ENCODE measurements around the gene GAPDHS. TPM values are rescaled to one million over a fixed set of nuclear protein-coding genes. Genes with fewer than 3 reads are reported as not detected.

The GAPDHS gene
- polyA plus RNA-seq (2012; ENCODE audit: missing spikeins), result not detected

DNA sequence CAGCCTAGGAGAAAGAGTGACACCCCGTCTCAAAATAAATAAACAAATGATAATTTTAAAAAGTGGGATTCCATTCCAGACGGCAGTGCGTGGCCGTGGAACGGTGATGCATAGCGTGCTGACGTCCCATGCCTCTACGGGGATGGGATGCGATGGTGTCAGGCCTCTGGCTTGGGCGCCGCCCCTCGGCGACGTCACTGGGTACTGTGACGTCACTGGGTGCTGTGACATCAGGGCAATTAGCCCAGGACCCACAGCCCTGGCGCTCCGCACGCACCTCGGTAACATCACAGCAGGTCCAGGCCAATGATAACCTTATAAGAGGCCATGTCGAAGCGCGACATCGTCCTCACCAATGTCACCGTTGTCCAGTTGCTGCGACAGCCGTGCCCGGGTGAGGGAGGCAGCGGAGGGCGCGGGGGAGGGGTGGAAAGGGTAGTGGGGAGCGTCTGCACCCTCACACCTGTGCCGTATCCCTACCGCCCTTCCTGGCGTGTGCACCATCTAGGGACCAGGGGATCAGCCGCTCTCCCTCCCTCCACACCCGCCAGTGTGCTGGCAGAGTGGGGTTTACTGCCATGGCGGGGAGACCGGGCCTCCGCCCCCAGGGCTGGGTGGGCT is at the start of gene GAPDHS:
GAPDHS (plus strand) TSS at position 256 of the 621 bp plus-strand sequence; CDS start at position 328, 72 bp downstream.
- no peak for DNase-seq (ENCODE audit: insufficient read length)
- TF ChIP-seq TAF1 (IDR thresholded peaks at IDR 0.05; ENCODE audit: borderline replicate concordance, low read depth, low read length) (no peak), POLR2AphosphoS5 (IDR thresholded peaks at IDR 0.05; ENCODE audit: low read depth, low read length) (no peak), POLR2A (IDR thresholded peaks at IDR 0.05; ENCODE audit: low read depth, low read length) (no peak)
- FAIRE-seq, result no peak

DNA sequence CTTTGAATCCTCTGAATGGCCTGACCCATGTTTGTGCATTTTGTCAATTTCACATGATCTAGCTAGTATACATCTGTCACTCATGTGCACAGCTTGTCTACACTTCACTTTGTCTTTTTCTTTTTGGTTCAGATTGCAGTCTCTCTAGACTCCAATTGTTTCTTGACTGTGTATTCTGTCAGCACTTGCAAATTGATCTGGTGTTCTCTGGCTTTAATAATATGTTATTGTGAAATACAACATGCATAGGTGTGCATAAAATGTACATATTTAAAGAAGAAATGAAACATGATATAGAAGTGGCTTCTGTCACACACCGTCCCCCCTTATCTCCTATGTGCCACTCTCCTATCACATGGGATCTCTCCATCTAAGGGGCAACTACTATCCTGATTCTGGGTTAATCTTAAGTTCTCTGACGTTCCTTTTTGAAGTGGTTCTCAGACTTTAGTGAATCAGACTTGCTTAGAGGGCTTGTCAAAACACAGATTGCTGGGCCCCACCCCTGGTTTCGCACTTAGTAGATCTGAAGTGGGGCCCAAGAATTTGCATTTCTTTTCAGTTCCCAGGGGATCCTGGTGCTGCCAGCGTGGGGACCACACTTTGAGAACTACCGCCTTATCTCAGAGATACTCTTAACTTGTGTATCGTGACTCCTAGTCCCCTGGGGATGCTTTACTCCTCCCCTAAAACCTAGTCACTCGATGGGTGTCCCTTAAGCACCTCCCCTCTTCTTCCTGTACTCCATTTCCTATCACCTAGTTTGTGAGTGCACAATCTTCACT is 48.8 kb upstream of the GAPDHS start:
- FAIRE-seq (peak; percentile 96), DNase-seq (ENCODE audit: insufficient read length) (peak; percentile 58)
- TF ChIP-seq POLR2A (IDR thresholded peaks at IDR 0.05; ENCODE audit: low read depth, low read length) (no peak), POLR2AphosphoS5 (IDR thresholded peaks at IDR 0.05; ENCODE audit: low read depth, low read length) (0 out of 2 replicates have a peak, but pooled peaks have one; percentile 44)

DNA sequence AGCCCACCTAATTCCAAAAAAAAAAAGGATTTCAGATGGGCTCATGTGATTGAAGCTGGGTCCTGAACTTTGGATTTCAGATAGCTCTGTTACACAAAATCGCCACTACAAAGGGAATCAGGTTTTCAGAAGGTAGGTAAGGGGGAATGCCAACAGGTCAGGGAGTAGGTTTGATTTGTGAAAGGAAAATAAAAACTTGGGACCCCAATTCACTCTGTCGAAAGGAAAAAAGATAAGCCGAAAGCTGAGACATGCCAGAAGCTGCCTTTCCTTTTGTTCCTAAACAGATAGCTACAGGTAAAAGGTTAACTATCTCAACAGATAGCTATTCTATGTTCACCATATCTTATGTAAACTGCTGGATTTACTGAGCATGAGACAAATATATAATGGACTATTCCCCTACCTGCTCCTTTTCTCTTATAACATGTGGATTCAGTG is 47.0 kb upstream of the GAPDHS start:
- no peak for FAIRE-seq
- DNase-seq (ENCODE audit: insufficient read length), result no peak
- TF ChIP-seq POLR2AphosphoS5 (IDR thresholded peaks at IDR 0.05; ENCODE audit: low read depth, low read length) (no peak), POLR2A (IDR thresholded peaks at IDR 0.05; ENCODE audit: low read depth, low read length) (no peak), TAF1 (IDR thresholded peaks at IDR 0.05; ENCODE audit: borderline replicate concordance, low read depth, low read length) (no peak)

DNA sequence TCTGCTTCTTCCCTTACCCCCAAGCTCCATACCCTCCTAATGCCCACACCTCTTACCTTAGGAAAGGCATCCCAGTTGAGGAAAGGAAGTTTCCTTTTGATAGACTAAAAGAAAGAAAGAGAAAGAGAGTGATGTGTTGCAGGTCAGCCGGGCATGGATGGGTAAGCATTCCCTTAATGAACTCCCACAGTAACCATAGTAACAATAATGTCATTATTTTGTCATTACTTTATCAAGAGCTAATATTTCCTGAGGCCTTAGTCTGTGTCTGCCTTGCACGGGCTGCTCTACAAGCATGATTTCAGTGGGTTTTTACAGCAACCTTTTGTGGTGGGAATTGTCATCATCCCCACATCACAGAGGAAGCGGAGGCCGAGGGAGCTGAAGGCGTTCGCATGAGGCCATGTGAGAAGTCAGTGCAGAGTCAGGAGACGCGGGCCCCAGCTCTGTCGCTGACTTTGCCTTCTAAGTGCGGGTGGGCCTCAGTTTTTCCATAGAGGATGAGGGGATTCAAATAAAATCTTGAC is 45.5 kb upstream of the GAPDHS start:
- FAIRE-seq, result no peak
- no peak for TF ChIP-seq POLR2A (IDR thresholded peaks at IDR 0.05; ENCODE audit: low read depth, low read length)
- no peak for TF ChIP-seq POLR2AphosphoS5 (IDR thresholded peaks at IDR 0.05; ENCODE audit: low read depth, low read length)
- no peak for TF ChIP-seq TAF1 (IDR thresholded peaks at IDR 0.05; ENCODE audit: borderline replicate concordance, low read depth, low read length)
- no peak for DNase-seq (ENCODE audit: insufficient read length)

DNA sequence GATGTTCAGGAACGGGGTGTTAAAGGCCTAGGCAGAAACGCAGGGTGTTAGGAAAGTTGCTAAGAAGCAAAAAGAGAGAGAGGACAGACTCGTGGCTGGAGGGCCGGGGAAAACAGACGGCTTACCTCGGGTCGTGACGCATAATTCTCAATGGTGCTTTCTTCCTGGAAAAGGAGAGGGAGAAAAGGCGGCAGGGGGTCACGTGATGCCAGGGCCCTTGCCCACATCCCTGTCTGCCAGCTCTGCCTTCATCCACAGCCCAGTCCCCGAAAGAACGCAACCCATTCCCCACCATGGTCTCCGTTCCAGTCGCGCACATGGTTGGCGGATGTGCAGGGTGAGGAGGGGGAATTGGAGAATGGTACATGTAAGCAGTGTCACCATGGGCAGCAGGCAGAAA is 44.6 kb upstream of the GAPDHS start:
- TF ChIP-seq TAF1 (IDR thresholded peaks at IDR 0.05; ENCODE audit: borderline replicate concordance, low read depth, low read length) (no peak), POLR2A (IDR thresholded peaks at IDR 0.05; ENCODE audit: low read depth, low read length) (no peak), POLR2AphosphoS5 (IDR thresholded peaks at IDR 0.05; ENCODE audit: low read depth, low read length) (no peak)
- DNase-seq (ENCODE audit: insufficient read length), result no peak
- no peak for FAIRE-seq

DNA sequence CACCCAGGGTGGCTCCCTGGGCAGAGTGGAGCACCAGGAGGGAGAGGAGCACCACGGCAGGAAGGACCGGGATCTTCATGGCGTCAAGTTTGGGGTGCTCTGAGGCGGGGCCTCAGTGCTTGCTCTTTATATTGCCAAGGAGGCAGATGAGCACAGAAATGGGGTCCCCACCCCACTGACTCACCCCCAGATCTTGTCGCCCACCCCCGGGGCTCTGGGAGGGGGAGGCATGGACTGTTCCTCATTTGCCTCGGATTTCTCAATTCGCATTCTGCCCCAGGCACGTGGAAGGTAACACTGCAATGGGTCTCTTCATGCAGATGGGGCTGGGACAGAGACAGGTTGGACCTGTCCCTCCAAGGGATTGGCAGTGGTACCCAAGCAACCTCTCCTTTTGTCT is 42.9 kb upstream of the GAPDHS start, which contains the start of gene KRTDAP:
KRTDAP (minus strand) TSS at position 101 of the 400 bp plus-strand sequence; CDS start at position 79, 22 bp downstream.
- DNase-seq (ENCODE audit: insufficient read length), result no peak
- TF ChIP-seq POLR2AphosphoS5 (IDR thresholded peaks at IDR 0.05; ENCODE audit: low read depth, low read length) (no peak), POLR2A (IDR thresholded peaks at IDR 0.05; ENCODE audit: low read depth, low read length) (no peak), TAF1 (IDR thresholded peaks at IDR 0.05; ENCODE audit: borderline replicate concordance, low read depth, low read length) (no peak)
- no peak for FAIRE-seq

DNA sequence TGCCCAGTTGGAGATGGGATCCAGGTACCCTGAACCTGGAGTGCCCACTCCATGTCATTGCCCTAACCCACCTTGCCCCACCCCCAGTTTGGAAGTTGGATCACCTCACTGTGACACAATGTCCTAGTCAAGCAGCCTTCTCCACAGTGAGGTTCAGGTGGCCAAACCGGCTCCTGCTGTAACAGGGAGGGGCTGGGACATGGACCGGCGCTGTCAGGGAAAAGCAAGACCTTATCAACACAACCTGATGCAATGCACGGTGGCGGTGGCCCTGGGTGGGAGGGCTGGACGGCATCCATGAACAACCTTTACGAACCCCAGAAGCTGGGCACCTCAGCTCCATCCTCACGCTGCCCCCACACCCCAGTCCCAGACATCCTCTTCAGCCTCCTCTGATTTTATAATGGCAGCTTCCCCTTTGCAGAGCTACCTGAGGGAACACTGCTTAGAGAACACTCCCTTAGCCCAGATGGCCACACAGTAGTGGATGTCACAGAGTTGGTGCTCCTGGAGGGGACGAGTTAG is 41.4 kb upstream of the GAPDHS start:
- no peak for FAIRE-seq
- TF ChIP-seq TAF1 (IDR thresholded peaks at IDR 0.05; ENCODE audit: borderline replicate concordance, low read depth, low read length) (no peak), POLR2A (IDR thresholded peaks at IDR 0.05; ENCODE audit: low read depth, low read length) (no peak), POLR2AphosphoS5 (IDR thresholded peaks at IDR 0.05; ENCODE audit: low read depth, low read length) (no peak)
- no peak for DNase-seq (ENCODE audit: insufficient read length)

DNA sequence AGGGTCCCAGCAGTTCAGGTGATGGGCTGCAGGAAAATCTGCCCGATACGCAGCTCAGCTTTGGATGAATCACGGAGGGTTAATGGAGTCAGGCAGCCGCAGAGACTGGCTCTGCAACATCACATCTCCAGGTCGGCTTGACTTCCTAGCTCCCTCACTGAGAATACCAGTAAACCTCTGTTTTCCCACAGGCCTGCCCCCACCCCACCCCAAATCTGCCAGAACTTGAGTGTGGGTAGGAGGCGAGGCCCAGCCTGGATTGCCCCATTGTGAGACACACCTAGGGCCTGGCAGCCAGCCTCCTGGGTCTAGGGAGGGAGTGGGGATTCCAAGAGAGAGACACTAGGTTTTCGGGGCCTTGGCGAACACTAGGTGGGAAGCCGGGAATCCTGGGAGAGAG is 39.3 kb upstream of the GAPDHS start:
- FAIRE-seq (no peak), DNase-seq (ENCODE audit: insufficient read length) (no peak)
- TF ChIP-seq POLR2AphosphoS5 (IDR thresholded peaks at IDR 0.05; ENCODE audit: low read depth, low read length) (no peak), TAF1 (IDR thresholded peaks at IDR 0.05; ENCODE audit: borderline replicate concordance, low read depth, low read length) (no peak), POLR2A (IDR thresholded peaks at IDR 0.05; ENCODE audit: low read depth, low read length) (no peak)

DNA sequence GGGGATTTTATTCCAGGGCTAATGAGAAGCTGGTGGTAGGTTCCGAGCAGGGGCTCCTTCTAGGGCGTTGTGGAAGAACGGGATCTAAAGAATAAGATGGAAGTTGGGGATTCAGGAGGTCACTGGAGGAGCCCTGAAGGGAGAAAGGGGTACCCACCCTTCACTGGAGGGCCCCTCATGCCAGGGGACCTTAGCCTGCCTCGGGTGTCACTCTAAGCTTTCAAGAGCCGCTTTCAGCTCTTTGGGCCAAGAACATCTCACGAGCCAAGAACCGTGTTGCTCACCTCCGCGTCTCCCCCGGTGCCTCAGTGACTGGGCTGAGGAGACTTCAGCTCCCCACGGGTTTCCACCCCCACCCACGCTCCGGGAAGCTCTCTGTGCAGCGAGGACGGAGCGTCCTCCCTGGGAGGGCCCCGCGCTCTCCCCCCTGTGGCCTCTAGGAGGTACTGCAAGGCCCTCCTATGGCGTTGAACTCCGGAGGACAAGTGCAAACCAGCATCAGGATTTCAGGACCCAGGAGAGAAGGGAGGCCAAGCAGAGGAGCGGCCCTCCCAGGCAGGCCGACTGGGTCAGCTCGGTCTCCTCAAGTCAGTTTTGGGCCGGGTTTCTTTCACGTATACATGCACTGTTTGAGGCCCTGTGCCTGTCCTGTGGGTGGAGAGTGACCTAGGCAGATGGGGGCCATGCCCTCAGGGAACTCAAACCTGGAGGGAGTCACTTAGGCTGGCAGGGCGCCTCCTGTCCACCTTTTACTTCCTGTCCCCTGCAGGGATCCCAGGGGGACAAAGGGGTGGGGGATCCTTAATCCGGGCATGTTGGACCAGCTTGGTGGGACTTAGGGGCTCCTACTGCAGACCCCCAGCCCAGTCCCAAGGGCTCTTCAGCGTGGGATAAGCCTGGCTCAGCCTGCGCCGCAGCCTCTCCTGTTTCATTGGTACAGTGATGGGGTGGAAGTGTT is 37.9 kb upstream of the GAPDHS start:
- FAIRE-seq, result peak; percentile 97
- TF ChIP-seq POLR2A (IDR thresholded peaks at IDR 0.05; ENCODE audit: low read depth, low read length) (no peak), POLR2AphosphoS5 (IDR thresholded peaks at IDR 0.05; ENCODE audit: low read depth, low read length) (no peak), TAF1 (IDR thresholded peaks at IDR 0.05; ENCODE audit: borderline replicate concordance, low read depth, low read length) (no peak)
- DNase-seq (ENCODE audit: insufficient read length), result peak; percentile 91

DNA sequence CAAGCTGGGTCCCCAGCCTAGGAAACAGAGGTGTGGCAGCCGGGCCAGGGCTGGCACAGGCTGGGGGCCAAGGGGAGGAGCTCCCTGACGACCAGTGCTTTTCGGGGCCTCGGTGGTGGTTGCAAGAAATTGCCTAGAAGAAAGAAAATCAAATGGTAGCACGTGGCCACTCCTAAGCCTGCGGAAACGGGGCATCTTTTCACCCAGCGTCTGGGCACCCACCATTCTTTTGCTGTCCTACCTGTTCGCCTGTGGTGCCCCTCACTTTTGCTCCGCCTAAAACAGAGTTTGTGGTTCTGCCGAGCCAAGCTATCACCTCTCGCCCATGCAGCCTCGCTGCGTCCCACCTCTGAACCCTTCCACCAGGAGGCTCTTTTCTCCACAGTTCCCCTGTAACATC is 35.9 kb upstream of the GAPDHS start:
- no peak for TF ChIP-seq POLR2A (IDR thresholded peaks at IDR 0.05; ENCODE audit: low read depth, low read length)
- no peak for FAIRE-seq
- DNase-seq (ENCODE audit: insufficient read length), result no peak

DNA sequence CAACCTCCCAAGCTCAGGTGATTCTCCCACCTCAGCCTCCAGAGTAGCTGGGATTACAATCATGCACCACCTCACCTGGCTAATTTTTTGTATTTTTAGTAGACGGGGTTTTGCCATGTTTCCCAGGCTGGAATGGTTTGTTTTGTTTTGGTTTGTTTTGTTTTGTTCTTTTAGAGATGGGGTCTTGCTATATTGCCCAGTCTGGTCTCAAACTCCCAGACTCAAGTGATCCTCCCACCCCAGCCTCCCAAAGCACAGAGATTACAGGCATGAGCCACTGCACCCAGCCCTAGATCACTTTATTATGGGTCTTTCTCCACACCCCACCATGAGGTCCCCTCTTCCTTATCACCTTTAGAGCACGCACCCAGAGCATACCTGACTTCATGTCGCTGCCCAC is 35.0 kb upstream of the GAPDHS start:
- DNase-seq (ENCODE audit: insufficient read length), result no peak
- no peak for TF ChIP-seq TAF1 (IDR thresholded peaks at IDR 0.05; ENCODE audit: borderline replicate concordance, low read depth, low read length)
- no peak for TF ChIP-seq POLR2AphosphoS5 (IDR thresholded peaks at IDR 0.05; ENCODE audit: low read depth, low read length)
- TF ChIP-seq POLR2A (IDR thresholded peaks at IDR 0.05; ENCODE audit: low read depth, low read length), result no peak
- no peak for FAIRE-seq

Measured in GM12892 (cell line).